GM12878 (cell line): ENCODE results near the gene PTCD1. TPM values are rescaled to one million over a fixed set of nuclear protein-coding genes. Genes with fewer than 3 reads are reported as not detected.

ENCODE experiments used
- BCL11A ChIP-seq: IDR thresholded peaks from 2 replicates; pipeline ENCODE4 v1.6.1; 2011; ENCODE audit warnings: low read depth, low read length
- EED ChIP-seq: sonication (generic); IDR thresholded peaks from 2 replicates; pipeline ENCODE4 v1.6.1; 2016; ENCODE audit warnings: antibody characterized with exemption, low read depth
- JUNB ChIP-seq: IDR thresholded peaks from 2 replicates; pipeline ENCODE4 v1.6.1; 2016; ENCODE audit warnings: antibody characterized with exemption, mild to moderate bottlenecking
- KLF5 ChIP-seq: fragments of 450-650 bp; IDR thresholded peaks from 2 replicates; pipeline ENCODE4 v1.6.1; 2014; ENCODE audit warnings: mild to moderate bottlenecking; ENCODE audit not compliant: partially characterized antibody
- MEF2B ChIP-seq: fragments of 450-650 bp; IDR thresholded peaks from 2 replicates; pipeline ENCODE4 v1.6.1; 2018; ENCODE audit warnings: mild to moderate bottlenecking, moderate library complexity; ENCODE audit not compliant: partially characterized antibody, poor library complexity, severe bottlenecking
- MTA2 ChIP-seq: fragments of 450-650 bp; IDR thresholded peaks from 2 replicates; pipeline ENCODE4 v1.6.1; 2016; ENCODE audit warnings: low read depth, mild to moderate bottlenecking, moderate library complexity
- MYB ChIP-seq: fragments of 150-350 bp; IDR thresholded peaks from 2 replicates; pipeline ENCODE4 v1.6.1; 2014; ENCODE audit warnings: mild to moderate bottlenecking, low read depth, low read length, borderline replicate concordance
- NFIC ChIP-seq: IDR thresholded peaks from 2 replicates; pipeline ENCODE4 v1.6.1; 2012; ENCODE audit warnings: low read depth, mild to moderate bottlenecking, inconsistent platforms, low read length, moderate library complexity
- POLR2A ChIP-seq: IDR thresholded peaks from 2 replicates; pipeline ENCODE4 v1.6.1; 2011; ENCODE audit warnings: low read depth, mild to moderate bottlenecking, low read length
- RBBP5 ChIP-seq: fragments of 200-600 bp; sonication (generic); conservative IDR thresholded peaks from 2 replicates; pipeline ENCODE4 v1.6.1; 2016
- SIN3A ChIP-seq: IDR thresholded peaks from 2 replicates; pipeline ENCODE4 v1.6.1; 2012; ENCODE audit warnings: low read depth, low read length, improper control_type of control experiment
- SUZ12 ChIP-seq: fragments of 200-600 bp; sonication (generic); IDR thresholded peaks from one replicate; pipeline ENCODE4 v1.6.1; 2018; ENCODE audit warnings: antibody characterized with exemption, mild to moderate bottlenecking; ENCODE audit not compliant: unreplicated experiment
- TARDBP ChIP-seq: IDR thresholded peaks from 2 replicates; pipeline ENCODE4 v1.6.1; 2016; ENCODE audit warnings: borderline replicate concordance
- WRNIP1 ChIP-seq: IDR thresholded peaks from 2 replicates; pipeline ENCODE4 v1.6.1; 2011; ENCODE audit warnings: low read depth, low read length, improper control_type of control experiment, borderline replicate concordance
- ZBED1 ChIP-seq: IDR thresholded peaks from 2 replicates; pipeline ENCODE4 v1.6.1; 2016; ENCODE audit warnings: borderline replicate concordance
- ZNF622 ChIP-seq: fragments of 450-650 bp; IDR thresholded peaks from 2 replicates; pipeline ENCODE4 v1.6.1; 2017; ENCODE audit warnings: mild to moderate bottlenecking, inconsistent platforms
- polyA plus RNA-seq, 11 experiments: library from polyadenylated mRNA; depleted of rRNA in 4 of 11; unstranded in 6 of 11; stranded (reverse) in 5 of 11; fragments of >200 nt; fragmentation: Nextera tagmentation in 4 of 11; fragmentation: Illumina TruSeq in 1 of 11; extraction: Ambion mirVana in 4 of 11; extraction: Trizol in 1 of 11; gene quantifications; 1 replicate in 1 of 11; 2 replicates in 10 of 11; pipeline versions ENCODE4 v1.2.1 to v1.2.3, GENCODE V29; 2011 to 2016; ENCODE audit warnings: inconsistent platforms in 2 of 11, missing spikeins in 2 of 11, low read depth in 1 of 11
- total RNA-seq, 4 experiments: library from RNA; depleted of rRNA in 3 of 4; stranded (reverse); fragments of >200 nt in 3 of 4; fragmentation: Illumina TruSeq in 1 of 4; extraction: Trizol in 1 of 4; gene quantifications; 2 replicates each; pipeline versions ENCODE4 v1.2.1 to v1.2.3, GENCODE V29; 2013 to 2021
- TF ChIP-seq, protein P1 (sequence below): IDR thresholded peaks from 2 replicates; pipeline ENCODE4 v1.6.1; 2011; ENCODE audit warnings: low read depth, low read length, improper control_type of control experiment, borderline replicate concordance
- TF ChIP-seq, protein P2 (sequence below): fragments of 450-650 bp; IDR thresholded peaks from 2 replicates; pipeline ENCODE4 v1.6.1; 2017; ENCODE audit warnings: antibody characterized with exemption, mild to moderate bottlenecking, moderate library complexity
- TF ChIP-seq, protein P3 (sequence below): IDR thresholded peaks from 2 replicates; pipeline ENCODE4 v1.6.1; 2011; ENCODE audit warnings: mild to moderate bottlenecking, low read depth, low read length, moderate library complexity; ENCODE audit not compliant: insufficient replicate concordance
- TF ChIP-seq, protein P4 (sequence below): fragments of 450-650 bp; IDR thresholded peaks from 2 replicates; pipeline ENCODE4 v1.6.1; 2014; ENCODE audit warnings: mild to moderate bottlenecking
- TF ChIP-seq, protein P5 (sequence below): fragments of 450-650 bp; IDR thresholded peaks from 2 replicates; pipeline ENCODE4 v1.6.1; 2017; ENCODE audit warnings: mild to moderate bottlenecking, moderate library complexity

Gene PTCD1
- total and polyA plus RNA-seq, 10 of the 15 experiments (the other 5 are each of a cell fraction or from before 2014, with no cell fraction given): 0.26 to 9.7 (median 5.0) TPM

DNA sequence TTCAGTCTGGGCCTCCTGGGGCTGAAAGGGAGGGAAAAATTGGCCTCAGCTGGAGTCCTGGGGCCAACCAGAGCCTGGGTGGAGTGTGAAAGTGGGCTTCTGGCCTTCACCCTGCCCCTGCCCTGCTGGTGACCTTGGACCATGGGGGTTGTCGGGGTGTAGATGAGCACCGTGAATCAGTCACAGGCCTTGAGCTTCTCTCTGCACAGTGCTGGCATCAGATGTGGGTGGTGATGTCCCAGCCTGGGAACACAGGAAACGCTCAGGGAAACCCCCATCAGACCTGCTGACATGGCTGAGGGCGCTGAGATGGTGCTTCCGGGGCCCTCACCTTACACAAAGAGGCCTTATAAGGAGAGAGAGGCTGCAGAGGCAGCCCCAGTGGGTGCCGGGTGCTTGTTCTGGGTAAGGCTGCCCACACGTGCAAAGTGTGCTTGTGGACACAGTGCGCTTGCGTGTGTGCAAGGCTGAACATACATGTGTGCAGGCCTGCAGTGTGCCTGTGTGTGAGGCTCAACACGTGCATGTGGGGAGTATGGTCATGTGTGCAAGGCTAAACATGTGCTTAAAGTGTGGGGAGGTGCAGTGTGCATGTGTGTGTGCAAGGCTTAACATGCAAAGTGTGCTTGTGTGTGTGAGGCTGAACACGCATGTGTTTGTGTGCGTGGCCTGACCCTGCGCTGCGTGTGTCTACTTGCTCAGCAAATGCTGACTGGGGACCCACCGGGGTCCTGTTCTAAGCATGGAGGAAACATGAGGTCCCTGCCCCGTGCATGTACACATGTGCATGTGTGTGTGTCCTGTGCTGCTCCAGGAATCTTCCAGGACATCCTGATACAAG is 57.6 kb downstream of the PTCD1 start (continued):
- TF ChIP-seq TARDBP: peak; percentile 86
- TF ChIP-seq BCL11A: no peak
- TF ChIP-seq, protein P1, sequence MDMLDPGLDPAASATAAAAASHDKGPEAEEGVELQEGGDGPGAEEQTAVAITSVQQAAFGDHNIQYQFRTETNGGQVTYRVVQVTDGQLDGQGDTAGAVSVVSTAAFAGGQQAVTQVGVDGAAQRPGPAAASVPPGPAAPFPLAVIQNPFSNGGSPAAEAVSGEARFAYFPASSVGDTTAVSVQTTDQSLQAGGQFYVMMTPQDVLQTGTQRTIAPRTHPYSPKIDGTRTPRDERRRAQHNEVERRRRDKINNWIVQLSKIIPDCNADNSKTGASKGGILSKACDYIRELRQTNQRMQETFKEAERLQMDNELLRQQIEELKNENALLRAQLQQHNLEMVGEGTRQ: peak; percentile 7; the same call in 1 of the 2 replicates
- TF ChIP-seq MTA2: no peak
- TF ChIP-seq, protein P2, sequence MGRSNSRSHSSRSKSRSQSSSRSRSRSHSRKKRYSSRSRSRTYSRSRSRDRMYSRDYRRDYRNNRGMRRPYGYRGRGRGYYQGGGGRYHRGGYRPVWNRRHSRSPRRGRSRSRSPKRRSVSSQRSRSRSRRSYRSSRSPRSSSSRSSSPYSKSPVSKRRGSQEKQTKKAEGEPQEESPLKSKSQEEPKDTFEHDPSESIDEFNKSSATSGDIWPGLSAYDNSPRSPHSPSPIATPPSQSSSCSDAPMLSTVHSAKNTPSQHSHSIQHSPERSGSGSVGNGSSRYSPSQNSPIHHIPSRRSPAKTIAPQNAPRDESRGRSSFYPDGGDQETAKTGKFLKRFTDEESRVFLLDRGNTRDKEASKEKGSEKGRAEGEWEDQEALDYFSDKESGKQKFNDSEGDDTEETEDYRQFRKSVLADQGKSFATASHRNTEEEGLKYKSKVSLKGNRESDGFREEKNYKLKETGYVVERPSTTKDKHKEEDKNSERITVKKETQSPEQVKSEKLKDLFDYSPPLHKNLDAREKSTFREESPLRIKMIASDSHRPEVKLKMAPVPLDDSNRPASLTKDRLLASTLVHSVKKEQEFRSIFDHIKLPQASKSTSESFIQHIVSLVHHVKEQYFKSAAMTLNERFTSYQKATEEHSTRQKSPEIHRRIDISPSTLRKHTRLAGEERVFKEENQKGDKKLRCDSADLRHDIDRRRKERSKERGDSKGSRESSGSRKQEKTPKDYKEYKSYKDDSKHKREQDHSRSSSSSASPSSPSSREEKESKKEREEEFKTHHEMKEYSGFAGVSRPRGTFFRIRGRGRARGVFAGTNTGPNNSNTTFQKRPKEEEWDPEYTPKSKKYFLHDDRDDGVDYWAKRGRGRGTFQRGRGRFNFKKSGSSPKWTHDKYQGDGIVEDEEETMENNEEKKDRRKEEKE: no peak
- TF ChIP-seq MEF2B: peak; percentile 46
- peak; percentile 69; the same call in 1 of the 2 replicates for TF ChIP-seq SIN3A
- TF ChIP-seq, protein P3, sequence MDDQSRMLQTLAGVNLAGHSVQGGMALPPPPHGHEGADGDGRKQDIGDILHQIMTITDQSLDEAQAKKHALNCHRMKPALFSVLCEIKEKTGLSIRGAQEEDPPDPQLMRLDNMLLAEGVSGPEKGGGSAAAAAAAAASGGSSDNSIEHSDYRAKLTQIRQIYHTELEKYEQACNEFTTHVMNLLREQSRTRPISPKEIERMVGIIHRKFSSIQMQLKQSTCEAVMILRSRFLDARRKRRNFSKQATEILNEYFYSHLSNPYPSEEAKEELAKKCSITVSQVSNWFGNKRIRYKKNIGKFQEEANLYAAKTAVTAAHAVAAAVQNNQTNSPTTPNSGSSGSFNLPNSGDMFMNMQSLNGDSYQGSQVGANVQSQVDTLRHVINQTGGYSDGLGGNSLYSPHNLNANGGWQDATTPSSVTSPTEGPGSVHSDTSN: no peak
- TF ChIP-seq MYB: no peak
- TF ChIP-seq, protein P4, sequence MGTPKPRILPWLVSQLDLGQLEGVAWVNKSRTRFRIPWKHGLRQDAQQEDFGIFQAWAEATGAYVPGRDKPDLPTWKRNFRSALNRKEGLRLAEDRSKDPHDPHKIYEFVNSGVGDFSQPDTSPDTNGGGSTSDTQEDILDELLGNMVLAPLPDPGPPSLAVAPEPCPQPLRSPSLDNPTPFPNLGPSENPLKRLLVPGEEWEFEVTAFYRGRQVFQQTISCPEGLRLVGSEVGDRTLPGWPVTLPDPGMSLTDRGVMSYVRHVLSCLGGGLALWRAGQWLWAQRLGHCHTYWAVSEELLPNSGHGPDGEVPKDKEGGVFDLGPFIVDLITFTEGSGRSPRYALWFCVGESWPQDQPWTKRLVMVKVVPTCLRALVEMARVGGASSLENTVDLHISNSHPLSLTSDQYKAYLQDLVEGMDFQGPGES: no peak
- TF ChIP-seq, protein P5, sequence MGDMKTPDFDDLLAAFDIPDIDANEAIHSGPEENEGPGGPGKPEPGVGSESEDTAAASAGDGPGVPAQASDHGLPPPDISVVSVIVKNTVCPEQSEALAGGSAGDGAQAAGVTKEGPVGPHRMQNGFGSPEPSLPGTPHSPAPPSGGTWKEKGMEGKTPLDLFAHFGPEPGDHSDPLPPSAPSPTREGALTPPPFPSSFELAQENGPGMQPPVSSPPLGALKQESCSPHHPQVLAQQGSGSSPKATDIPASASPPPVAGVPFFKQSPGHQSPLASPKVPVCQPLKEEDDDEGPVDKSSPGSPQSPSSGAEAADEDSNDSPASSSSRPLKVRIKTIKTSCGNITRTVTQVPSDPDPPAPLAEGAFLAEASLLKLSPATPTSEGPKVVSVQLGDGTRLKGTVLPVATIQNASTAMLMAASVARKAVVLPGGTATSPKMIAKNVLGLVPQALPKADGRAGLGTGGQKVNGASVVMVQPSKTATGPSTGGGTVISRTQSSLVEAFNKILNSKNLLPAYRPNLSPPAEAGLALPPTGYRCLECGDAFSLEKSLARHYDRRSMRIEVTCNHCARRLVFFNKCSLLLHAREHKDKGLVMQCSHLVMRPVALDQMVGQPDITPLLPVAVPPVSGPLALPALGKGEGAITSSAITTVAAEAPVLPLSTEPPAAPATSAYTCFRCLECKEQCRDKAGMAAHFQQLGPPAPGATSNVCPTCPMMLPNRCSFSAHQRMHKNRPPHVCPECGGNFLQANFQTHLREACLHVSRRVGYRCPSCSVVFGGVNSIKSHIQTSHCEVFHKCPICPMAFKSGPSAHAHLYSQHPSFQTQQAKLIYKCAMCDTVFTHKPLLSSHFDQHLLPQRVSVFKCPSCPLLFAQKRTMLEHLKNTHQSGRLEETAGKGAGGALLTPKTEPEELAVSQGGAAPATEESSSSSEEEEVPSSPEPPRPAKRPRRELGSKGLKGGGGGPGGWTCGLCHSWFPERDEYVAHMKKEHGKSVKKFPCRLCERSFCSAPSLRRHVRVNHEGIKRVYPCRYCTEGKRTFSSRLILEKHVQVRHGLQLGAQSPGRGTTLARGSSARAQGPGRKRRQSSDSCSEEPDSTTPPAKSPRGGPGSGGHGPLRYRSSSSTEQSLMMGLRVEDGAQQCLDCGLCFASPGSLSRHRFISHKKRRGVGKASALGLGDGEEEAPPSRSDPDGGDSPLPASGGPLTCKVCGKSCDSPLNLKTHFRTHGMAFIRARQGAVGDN: peak; percentile 89
- no peak; the same call in 1 of the 2 replicates for TF ChIP-seq RBBP5
- no peak for TF ChIP-seq SUZ12
- peak; percentile 22 for TF ChIP-seq KLF5
- no peak for TF ChIP-seq ZNF622
- peak; percentile 88 for TF ChIP-seq POLR2A
- TF ChIP-seq EED: no peak; the same call in 1 of the 2 replicates
- no peak for TF ChIP-seq JUNB
- TF ChIP-seq NFIC: no peak
- peak; percentile 3 for TF ChIP-seq ZBED1
- TF ChIP-seq WRNIP1: no peak
